NOMO-1 (cell line): ENCODE results near the gene DCBLD2.

Experiments used
- DNase-seq, 2 experiments: peaks; one replicate each; lab custom pipeline; 2025; ENCODE audit not compliant: unreplicated experiment in 2 of 2; lab: John Stamatoyannopoulos, UW

DCBLD2 gene, protein sequence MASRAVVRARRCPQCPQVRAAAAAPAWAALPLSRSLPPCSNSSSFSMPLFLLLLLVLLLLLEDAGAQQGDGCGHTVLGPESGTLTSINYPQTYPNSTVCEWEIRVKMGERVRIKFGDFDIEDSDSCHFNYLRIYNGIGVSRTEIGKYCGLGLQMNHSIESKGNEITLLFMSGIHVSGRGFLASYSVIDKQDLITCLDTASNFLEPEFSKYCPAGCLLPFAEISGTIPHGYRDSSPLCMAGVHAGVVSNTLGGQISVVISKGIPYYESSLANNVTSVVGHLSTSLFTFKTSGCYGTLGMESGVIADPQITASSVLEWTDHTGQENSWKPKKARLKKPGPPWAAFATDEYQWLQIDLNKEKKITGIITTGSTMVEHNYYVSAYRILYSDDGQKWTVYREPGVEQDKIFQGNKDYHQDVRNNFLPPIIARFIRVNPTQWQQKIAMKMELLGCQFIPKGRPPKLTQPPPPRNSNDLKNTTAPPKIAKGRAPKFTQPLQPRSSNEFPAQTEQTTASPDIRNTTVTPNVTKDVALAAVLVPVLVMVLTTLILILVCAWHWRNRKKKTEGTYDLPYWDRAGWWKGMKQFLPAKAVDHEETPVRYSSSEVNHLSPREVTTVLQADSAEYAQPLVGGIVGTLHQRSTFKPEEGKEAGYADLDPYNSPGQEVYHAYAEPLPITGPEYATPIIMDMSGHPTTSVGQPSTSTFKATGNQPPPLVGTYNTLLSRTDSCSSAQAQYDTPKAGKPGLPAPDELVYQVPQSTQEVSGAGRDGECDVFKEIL

DNA sequence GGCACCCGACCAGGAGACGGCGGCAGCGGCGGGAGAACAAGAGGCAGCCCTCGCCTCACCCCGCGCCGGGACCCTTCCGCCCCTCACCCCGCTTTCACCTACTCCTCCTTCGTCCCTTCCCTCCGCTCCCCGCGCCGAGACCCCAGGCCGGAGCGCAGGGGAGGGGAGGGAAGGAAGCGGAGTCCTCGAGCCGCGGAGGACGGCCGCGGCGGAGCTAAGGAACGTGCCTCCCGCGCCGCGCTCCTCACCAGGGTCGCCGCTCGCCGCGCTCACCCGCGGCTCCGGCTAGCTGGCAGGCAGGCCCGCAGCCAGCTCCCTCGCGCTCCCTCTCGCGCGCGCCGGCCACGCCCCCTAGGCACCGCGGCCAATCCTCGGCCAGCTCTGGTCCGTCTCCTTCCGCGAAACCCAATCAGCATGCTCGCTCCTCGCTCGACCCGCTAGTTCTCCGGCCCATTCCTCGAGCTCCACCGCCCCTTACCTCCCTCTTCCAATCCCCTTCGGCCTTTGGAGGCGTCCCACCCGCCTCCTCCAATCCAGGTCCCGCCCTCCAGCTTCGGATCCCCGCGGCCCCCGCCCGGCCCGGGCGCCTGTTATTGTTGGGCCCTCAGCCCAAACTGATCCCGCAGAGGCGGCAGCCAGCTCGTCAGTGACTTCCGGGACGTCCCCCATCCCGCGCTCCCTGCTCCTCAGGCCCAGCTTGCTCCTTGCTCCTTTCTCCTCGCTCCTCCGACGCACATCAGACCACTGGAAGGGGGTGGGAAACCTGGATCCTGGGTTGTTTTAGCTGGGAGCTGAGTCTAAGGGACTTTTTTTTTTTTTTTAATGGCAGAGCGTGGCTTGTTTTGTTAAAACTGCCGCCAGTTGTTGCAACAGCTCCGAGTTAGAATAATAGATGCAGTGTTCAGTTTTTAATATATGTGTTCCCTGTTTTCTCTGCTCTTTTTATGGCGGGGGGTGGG lies at the start of gene DCBLD2:
DCBLD2 (minus strand) TSS at position 304 of the 959 bp plus-strand sequence. CDS start 369 bp downstream, outside the sequence.
- peak; percentile 78 to 81 for DNase-seq

DNA sequence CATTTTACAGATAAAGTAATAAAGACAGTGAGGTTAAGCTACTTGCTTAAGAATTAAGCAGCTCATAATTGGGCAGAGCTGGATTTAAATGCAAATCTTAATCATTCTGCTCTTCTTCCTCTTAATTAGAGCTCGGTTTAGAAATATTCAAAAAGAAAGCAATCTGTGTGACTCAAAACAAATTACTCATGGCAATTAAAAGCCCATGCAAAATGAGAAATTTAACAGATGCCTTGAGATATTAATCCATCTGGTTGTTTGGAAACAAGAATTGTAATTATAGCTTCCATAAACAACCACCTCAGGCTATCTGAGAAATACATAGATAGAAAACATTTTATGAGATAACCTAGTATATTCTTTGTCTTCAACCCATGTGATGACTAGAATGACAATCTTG lies 44.2 kb upstream of the DCBLD2 start:
- DNase-seq = no peak

DNA sequence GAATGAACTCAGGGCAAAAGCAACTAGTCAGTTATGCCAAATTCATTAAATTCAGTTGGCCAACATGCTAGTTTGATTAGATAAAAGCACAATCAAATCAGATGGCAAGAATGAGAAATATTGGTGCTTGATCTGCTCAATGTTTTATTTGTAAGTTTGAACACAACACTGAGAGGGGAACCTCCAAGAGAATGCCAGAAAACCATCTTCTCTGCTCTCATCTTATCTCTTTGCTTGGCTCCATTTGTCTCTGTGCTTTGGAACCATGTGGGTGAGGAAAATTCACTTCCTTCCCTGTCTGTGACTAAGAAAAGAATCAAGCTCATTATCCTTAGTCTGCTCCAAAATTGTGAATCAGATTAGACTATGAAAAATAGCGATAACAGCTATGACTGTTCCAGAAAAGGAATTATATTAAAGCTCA lies 43.6 kb upstream of the DCBLD2 start:
- DNase-seq = no peak

DNA sequence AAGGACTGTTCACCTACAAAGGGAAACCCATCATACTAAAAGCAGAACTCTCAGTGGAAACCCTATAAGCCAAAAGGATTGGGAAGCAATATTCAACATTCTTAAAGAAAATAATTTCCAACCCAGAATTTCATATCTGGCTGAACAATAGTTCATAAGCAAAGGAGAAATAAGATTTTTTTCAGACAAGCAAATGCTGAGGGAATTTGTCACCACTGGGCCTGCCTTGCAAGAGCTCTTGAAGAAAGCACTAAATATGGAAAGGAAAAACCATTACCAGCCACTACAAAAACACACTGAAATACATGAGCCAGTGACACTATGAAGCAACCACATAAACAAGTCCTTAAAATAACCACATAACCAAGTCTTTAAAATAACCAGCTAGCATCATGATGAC lies 28.9 kb upstream of the DCBLD2 start:
- no peak for DNase-seq

DNA sequence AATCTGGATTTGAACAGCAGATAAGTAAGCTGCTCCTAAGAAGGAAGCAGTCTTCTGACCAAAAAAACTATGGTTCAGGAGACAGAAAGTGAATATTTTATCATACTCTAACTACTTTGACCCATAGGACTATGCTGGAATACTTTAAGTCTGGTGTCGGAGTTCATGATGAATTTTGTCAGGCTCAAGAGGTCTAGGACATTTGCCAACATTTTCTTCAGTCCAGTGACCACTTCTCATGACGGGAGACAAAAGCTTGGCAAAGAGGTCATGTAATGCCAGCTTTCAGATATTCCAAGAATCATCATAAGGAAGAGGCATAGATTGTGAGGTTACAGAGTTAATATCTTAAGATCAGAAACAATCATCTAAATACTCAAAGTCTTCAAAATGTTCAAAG lies 20.5 kb upstream of the DCBLD2 start:
- DNase-seq = no peak

DNA sequence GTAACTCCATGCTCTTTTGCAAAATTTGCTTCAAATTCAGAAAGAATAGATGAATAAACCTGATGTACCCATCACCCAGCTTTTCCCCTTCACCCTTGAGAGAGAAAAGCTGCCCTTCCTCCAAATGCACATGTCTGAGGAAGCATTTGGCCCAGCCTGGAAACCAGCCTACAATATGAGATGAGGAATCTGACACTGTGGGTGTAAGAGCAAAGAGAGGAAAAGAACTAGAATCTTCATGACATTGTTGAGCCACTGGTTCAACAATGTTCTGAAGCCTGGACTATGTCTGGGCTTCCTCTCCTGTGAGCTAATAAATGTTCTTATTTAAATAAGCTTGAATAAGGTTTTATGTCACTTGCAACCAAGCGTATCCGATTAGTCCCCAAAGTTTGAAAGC lies 18.7 kb upstream of the DCBLD2 start:
- no peak for DNase-seq

DNA sequence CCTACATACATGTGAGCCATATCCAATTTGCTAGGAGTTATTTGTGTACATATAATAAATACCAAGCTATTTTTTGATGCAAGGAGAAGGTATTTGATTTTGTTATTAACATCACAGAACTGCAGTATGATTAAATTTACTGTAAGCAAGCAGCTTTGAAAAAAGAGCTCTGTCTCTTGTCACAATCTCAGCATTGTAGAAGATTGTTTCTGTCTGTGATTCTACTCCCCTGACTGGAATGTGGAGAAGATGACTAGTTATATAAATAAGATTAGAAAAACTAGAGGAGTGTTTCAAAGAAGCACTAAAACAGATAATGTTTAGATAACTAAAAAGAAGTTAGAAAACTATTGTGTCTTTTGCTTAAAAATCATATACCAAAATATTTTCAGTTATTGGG lies 17.1 kb upstream of the DCBLD2 start:
- DNase-seq = no peak

DNA sequence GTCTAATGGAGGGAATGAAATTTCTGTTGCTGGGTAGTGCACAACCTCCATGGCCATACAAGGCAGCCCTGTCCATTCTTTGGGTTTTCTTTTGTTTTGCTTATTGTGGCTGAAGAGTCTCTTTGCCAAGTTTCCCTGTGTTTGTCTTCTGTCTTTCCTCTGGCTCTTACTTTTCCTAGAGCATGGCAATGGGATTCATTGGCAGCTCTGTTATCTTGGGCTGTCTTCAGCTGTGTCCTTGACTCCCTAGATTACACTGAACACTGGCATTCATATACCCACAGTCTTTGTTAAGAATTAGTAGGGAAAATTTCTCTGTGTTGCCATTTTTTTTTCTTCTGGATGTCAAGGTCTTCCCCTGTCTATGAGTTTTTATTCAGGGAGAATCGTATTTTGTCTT lies 16.1 kb upstream of the DCBLD2 start:
- no peak for DNase-seq

DNA sequence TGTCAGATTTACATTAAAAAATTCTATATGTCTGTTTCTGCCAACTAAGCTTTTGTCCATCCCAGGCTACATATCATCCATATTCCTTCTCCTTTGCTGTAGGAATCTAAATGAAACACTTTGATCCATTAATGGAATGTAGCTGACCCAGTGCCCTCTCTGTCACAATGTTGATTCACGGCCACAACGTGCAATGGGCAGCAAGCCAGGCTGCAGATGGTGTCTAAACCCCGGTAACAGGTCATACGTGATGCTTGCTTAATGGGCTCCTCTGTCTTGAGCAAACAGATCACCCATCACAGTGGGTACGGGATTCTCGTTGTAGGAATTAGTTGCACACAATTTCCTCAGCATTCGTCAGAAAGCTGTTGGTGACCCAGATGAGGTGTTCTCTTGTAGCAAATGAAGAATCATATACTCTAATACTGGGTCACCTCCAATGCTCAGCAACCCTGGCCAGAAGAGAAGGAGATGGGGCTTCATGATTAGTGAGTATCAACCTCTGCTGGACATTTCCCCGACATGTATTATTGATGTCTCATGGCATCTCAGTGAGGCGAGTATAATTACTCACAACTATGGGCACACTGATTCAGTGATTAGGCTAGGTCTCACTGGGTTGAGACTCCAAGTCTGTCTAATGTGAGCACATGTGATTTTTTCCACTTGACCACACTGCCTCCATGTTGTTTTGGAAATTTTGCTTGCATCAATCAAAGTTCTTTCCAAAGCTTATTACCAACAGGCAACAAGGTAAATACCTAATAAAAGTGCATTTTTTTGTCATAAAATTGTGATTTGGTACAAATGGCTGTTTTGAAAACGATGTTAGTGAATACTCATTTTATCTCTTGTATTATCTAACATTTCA lies 12.9 kb upstream of the DCBLD2 start:
- no peak for DNase-seq

DNA sequence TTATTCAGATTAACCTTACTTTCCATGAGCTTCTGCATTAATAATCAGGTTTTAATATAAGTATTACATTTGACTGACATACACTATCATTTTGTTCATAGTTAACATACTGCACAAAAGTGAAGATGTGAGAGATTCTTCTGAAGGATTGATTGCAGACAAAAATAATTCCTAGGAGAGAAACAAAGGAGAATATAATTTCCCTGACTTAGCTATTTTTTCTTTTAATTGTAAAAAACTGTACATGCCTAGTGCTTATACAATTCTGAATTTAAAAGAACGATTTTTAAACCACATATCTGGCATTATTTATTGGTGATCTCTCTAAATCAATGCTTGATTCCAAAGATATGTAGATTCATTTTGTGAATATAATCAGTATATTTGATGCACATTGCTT lies 11.0 kb upstream of the DCBLD2 start:
- no peak for DNase-seq

DNA sequence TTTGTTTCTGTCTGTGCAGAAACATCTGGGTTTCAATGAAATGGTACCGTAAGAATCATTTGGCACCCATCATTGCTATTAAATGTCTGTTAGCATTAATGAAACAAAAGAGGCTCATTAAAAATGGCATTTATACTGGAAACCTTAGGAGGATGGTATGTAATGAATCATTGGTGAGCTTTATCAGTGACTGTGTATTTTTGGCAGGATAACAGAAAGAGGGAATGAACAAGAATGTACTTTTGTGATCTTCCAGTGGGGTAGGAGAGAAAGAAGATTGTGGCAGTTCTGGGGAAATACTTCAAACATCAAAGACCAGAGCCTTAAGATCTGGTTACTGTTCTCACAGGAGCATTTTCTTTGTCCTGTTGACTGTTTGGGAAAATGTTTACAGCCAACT lies 4.7 kb upstream of the DCBLD2 start:
- DNase-seq = no peak

DNA sequence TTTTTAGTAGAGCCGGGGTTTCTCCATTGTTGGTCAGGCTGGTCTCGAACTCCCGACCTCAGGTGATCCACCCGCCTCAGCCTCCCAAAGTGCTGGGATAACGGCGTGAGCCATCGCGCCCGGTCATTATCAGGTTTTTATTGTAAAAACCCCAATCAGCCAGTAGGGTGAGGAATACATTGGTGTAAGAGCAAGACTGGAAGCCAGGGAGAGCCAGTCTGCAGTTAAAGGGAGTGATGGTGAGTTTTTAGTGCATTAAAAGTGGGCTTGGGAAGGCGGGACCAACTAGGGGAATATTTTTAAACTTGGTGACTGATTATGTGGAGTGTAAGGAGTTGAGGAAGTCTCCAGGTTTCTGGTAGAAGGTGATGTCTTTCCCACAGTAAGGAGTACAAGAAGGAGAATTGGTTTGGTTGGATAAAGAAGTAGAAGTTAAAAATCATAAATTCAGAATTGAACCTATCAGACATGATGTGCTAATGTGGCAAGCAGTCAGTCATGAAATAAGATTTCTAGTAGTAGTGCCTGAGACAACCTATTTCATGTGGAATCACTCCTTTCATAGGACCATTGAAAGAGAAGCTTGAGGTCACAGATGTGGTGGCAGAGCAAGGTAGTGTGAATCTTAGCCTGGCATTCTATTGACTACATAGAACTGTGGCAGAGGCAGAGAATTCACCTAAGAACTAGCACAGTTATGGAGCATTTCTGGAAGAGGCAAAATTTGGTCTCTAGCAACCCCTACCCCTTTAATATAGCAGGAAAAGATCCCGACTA lies 2.4 kb upstream of the DCBLD2 start:
- no peak for DNase-seq

DNA sequence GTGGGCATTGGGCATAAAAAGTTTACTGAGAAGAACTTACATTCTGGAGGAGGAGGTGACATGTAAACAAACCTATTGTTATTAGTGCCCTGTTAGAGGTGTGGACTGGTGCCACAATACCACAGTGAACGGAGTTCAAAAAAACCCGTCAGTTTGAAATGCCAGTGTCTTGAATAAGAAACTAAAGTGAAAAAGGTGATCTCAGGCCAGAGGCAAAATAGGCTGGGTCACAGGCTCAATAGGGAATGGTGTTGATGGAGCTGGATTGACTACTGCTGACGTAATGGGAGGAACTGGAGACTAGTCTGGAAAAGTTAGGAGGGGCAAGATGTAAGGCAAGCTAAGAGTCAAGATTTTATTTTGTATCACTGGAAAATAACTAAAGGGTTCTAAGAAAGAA lies 1.6 kb upstream of the DCBLD2 start:
- DNase-seq = no peak

DNA sequence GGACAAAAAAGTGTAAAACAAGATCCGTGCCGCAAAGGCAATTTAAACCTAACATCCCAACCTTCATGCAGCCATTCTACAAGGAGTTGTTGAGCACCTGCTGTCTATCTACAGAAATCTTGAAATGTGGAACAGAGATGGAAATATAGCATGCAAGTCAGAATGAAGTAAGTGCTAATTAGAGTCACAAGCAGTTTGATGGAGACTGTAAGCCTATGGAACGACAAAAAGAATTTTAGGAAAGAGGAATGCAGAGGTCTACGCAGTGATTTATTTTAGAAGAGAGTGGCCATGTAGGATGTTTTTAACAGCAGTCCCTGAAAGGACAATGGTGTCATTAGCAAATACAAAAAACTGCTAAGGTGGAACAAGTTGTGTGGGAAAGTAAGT lies 851 bp upstream of the DCBLD2 start:
- DNase-seq = no peak

DNA sequence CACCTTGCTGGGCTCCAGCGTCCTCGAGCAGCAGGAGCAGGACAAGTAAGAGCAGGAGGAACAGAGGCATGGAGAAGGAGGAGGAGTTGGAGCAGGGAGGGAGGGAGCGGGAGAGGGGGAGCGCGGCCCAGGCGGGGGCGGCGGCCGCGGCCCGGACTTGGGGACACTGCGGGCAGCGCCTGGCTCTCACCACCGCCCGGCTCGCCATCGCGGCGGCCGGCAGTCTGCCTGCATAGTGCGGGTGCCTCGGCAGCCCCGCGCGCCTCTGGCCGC lies 440 bp downstream of the DCBLD2 start:
- no peak for DNase-seq

DNA sequence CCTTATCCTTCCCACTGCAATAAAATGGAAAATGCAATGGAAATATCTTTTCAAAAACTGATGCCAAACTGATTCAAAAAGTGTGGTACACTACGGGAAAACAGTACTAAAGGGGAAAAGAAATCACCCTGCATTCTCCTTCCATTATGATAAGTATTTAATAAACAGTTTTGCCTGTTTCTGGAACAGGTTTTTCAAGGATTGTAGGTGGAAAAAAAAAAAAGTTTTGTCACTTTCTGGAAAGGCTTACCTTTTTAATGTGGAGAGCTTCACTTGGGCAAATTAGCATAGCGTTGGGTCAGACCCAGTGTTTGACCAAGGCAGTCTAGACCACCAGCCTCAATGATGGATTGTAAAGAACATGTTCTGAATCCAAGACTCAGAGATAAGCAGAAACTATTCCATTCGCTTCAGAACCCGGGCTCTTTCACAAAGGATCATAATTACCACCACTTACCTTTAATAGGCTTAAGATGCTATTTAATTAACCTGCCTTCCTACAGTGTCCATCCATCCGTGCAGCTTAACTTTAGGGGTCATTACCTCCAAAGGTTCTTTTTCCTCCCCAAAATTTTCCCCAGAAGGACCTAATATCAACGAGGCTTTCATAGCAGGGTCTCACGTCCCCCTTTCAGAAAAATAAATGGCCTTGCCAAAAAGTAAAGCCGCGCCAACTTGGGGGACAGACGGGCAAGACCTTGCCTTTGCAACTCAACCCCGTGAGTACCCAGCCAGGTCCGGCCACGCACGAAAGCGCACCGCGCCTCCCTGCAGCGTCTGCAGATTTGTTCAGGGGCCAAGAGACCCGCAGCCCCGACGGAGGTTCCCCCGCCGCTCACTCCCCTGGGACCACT lies 1.0 kb downstream of the DCBLD2 start:
- no peak for DNase-seq

DNA sequence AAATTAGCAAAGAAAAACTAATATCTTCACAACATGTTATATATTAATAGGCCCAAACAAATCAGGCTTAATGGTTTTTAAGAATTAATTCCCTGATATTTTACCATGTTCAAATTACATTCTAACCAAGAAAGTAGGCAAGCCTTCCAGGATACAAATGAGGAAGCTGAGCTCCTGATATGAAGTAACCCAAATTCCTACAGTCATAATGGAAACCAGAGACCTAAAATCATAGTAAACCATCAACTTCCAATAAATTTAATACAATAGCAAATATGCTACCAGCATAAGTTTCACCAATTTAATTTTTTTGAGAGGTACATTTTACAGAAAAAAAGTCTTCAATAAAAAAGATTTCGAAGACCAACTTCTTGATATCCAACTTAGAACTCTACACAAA lies 3.8 kb downstream of the DCBLD2 start:
- DNase-seq = no peak

DNA sequence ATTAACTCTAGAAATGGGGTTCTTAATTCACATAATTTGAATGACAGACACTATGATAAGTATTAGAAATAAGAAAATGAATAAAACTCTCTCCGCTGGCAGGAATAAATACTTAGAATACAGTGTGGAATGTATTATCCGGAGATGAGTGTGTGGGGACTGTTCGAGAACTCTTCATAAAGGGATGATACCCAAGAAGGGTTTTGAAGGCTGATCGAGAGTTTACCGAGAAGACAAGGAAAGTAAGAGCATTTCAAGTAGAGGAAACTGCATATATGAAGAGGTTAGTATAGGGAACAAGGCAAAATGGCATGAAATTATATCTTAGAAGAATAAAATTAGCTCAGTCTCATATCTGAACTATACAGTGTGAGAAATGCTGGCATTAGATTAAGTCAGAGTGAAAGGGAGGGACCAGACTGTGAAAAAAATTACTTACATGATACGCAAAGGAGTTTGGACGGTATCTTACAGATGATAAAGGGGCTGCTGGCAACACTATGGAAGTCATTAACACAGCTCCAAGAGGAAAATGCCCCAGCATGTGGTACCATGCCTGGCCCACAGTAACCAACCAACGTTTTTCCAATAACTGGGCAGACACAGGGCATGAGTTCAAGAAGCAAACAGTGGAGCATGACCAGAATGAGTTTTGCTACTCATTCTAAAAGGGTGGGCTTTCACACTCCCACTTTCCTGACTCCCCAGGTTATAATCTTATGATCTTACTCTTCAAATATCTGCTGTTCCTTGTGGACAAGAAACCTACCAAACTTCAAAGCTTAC lies 6.5 kb downstream of the DCBLD2 start:
- DNase-seq = no peak
